ENCODE results near the gene EDEM2. TPM values are rescaled to one million over a fixed set of nuclear protein-coding genes. Genes with fewer than 3 reads are reported as not detected.

EDEM2 gene
- polyA plus RNA-seq, 1 donor (not counting 4 experiments of a cell fraction or from before 2014, with no cell fraction given) = 15.4 TPM

GRCh38 chr20:35134880-35135279 is 12.3 kb downstream of the EDEM2 start:
- Histone ChIP-seq H2AFZ (ENCODE audit: control insufficient read depth, low read length) (no peak overlapping the region), H3K79me2 (ENCODE audit: control insufficient read depth, insufficient read depth, low read length) (no peaks in the 10 kb centered on the region), H3K27me3 (ENCODE audit: control insufficient read depth, extremely low read depth, insufficient read depth, low read length) (no peaks in the 10 kb centered on the region), H4K20me1 (ENCODE audit: control insufficient read depth, extremely low read depth, insufficient read depth, low read length) (no peaks in the 10 kb centered on the region), H3K4me3 (ENCODE audit: control insufficient read depth in 2 of 3, extremely low read depth in 1 of 3, insufficient read depth in 2 of 3, low read depth in 1 of 3, low read length in 3 of 3) (no peak overlapping the region), H3K4me2 (ENCODE audit: control insufficient read depth, extremely low read depth, insufficient read depth, low read depth, low read length) (no peak overlapping the region), H3K9ac (ENCODE audit: control insufficient read depth, extremely low read depth, insufficient read depth, low read length) (no peak overlapping the region), H3K36me3 (ENCODE audit: control insufficient read depth in 2 of 2, extremely low read depth in 1 of 2, insufficient read depth in 2 of 2, low read length in 2 of 2) (peaks cover 11 to 23% of the 10 kb centered on the region in 2 experiments), H3K4me1 (ENCODE audit: control insufficient read depth, extremely low read depth, insufficient read depth, low read length) (no peaks in the 10 kb centered on the region), H3K9me1 (ENCODE audit: control insufficient read depth, extremely low read depth, insufficient read depth, low read length) (no peaks in the 10 kb centered on the region), H3K9me3 (ENCODE audit: control insufficient read depth, low read depth, low read length) (no peaks in the 10 kb centered on the region), H3K27ac (ENCODE audit: control insufficient read depth, insufficient read depth, low read length) (no peak overlapping the region)
- FAIRE-seq (no peak), DNase-seq (ENCODE audit: low read depth, low spot score) (no peak)
- no peak for TF ChIP-seq EZH2 (IDR thresholded peaks at IDR 0.05; ENCODE audit: low read length)
- TF ChIP-seq, protein P1, sequence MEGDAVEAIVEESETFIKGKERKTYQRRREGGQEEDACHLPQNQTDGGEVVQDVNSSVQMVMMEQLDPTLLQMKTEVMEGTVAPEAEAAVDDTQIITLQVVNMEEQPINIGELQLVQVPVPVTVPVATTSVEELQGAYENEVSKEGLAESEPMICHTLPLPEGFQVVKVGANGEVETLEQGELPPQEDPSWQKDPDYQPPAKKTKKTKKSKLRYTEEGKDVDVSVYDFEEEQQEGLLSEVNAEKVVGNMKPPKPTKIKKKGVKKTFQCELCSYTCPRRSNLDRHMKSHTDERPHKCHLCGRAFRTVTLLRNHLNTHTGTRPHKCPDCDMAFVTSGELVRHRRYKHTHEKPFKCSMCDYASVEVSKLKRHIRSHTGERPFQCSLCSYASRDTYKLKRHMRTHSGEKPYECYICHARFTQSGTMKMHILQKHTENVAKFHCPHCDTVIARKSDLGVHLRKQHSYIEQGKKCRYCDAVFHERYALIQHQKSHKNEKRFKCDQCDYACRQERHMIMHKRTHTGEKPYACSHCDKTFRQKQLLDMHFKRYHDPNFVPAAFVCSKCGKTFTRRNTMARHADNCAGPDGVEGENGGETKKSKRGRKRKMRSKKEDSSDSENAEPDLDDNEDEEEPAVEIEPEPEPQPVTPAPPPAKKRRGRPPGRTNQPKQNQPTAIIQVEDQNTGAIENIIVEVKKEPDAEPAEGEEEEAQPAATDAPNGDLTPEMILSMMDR (optimal IDR thresholded peaks at IDR 0.05 in 1 of 3, IDR thresholded peaks at IDR 0.05 in 1 of 3, conservative IDR thresholded peaks at IDR 0.05 in 1 of 3; ENCODE audit: extremely low read depth in 1 of 3, insufficient read depth in 2 of 3, low read length in 3 of 3) = no peak
- dilution Hi-C loops (cut with MboI; ENCODE audit: extremely low pct_ligation_motif_present, low sequenced_read_pairs) = no loop called here

GRCh38 chr20:35134472-35134871 is 12.7 kb downstream of the EDEM2 start:
- TF ChIP-seq, protein P1 (optimal IDR thresholded peaks at IDR 0.05 in 1 of 3, IDR thresholded peaks at IDR 0.05 in 1 of 3, conservative IDR thresholded peaks at IDR 0.05 in 1 of 3; ENCODE audit: extremely low read depth in 1 of 3, insufficient read depth in 2 of 3, low read length in 3 of 3) = no peak
- no peak for TF ChIP-seq EZH2 (IDR thresholded peaks at IDR 0.05; ENCODE audit: low read length)
- DNase-seq (ENCODE audit: low read depth, low spot score) (no peak), FAIRE-seq (no peak)
- Histone ChIP-seq H2AFZ (ENCODE audit: control insufficient read depth, low read length) (no peak overlapping the region), H4K20me1 (ENCODE audit: control insufficient read depth, extremely low read depth, insufficient read depth, low read length) (no peaks in the 10 kb centered on the region), H3K4me2 (ENCODE audit: control insufficient read depth, extremely low read depth, insufficient read depth, low read depth, low read length) (no peak overlapping the region), H3K4me3 (ENCODE audit: control insufficient read depth in 2 of 3, extremely low read depth in 1 of 3, insufficient read depth in 2 of 3, low read depth in 1 of 3, low read length in 3 of 3) (no peak overlapping the region), H3K9me1 (ENCODE audit: control insufficient read depth, extremely low read depth, insufficient read depth, low read length) (no peaks in the 10 kb centered on the region), H3K27me3 (ENCODE audit: control insufficient read depth, extremely low read depth, insufficient read depth, low read length) (no peaks in the 10 kb centered on the region), H3K36me3 (ENCODE audit: control insufficient read depth in 2 of 2, extremely low read depth in 1 of 2, insufficient read depth in 2 of 2, low read length in 2 of 2) (peaks cover 11 to 23% of the 10 kb centered on the region in 2 experiments), H3K4me1 (ENCODE audit: control insufficient read depth, extremely low read depth, insufficient read depth, low read length) (peaks cover 2% of the 10 kb centered on the region), H3K27ac (ENCODE audit: control insufficient read depth, insufficient read depth, low read length) (no peak overlapping the region), H3K79me2 (ENCODE audit: control insufficient read depth, insufficient read depth, low read length) (no peaks in the 10 kb centered on the region), H3K9me3 (ENCODE audit: control insufficient read depth, low read depth, low read length) (no peaks in the 10 kb centered on the region), H3K9ac (ENCODE audit: control insufficient read depth, extremely low read depth, insufficient read depth, low read length) (no peak overlapping the region)
- dilution Hi-C loops (cut with MboI; ENCODE audit: extremely low pct_ligation_motif_present, low sequenced_read_pairs) = no loop called here

Measured in keratinocyte (primary cell).